ENCODE results near the gene RIMS1. TPM values are rescaled to one million over a fixed set of nuclear protein-coding genes. Genes with fewer than 3 reads are reported as not detected.
A peak's percentile ranks its signal among the peaks of the same experiment; 100 is the strongest.

The RIMS1 gene
- polyA plus RNA-seq (ENCODE audit: low read depth in 6 of 6), result not detected

DNA sequence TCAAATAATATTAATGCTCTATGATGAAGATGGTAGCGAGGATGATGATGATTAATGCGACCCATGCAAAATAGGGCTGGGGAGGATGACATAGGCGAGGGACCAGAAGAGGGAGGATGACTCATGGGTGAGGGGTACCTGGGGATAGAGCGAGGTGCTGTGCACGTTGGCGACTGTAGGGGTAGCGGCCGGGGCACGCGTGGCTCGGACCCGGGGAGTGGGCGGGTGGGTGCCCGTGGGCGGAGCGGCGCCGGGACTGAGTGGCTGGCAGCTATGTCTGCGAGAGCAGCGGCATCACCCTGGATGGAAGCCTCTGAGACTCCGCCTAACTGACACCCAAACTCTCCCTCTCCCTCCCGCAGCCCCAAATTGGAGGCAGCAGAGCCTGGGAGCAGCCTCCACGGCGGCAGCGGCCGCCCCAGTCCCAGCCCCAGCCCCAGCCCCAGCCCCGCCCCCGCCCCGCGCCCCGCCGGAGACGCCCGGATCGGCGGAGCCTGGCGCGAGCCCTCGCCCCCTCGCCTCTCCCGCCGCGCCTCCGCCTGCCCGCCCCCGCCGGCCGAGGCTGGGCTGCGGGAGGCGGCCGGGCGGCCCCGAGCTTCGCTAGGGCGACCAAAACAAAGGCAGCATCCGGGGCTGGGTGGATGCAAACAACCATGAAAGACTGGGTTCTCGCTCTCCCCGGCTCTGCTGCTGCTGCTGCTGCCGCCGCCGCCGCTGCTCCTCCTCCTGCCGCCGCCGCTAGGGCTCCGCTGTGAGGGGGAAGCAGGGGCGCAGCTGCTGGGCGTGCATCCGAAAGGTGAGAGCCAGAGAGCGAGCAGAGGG, at the start of gene RIMS1:
Gene RIMS1 (plus strand): TSS at position 367 of the 822 bp plus-strand sequence. CDS start 474 bp downstream, outside the sequence.
- Mint-ChIP-seq H3K4me3 (peak within 1 kb of the TSS in 7 of 8 donors; percentile 9 to 75 (median 68)), H3K27me3 (peaks cover 56 to 63% (median 63%) of the 10 kb centered on the region in 3 donors), H3K4me1 (peaks cover 9 to 17% (median 11%) of the 10 kb centered on the region in 3 donors), H3K36me3 (peaks cover 0 to 10% of the 10 kb centered on the region in 2 donors), H3K27ac (no peak within 1 kb of the TSS), H3K9me3 (peaks cover 0 to 9% (median 2%) of the 10 kb centered on the region in 7 donors)
- ATAC-seq (ENCODE audit: low read depth in 2 of 2), result peak; percentile 48 to 55
- peak; percentile 4 for DNase-seq

DNA sequence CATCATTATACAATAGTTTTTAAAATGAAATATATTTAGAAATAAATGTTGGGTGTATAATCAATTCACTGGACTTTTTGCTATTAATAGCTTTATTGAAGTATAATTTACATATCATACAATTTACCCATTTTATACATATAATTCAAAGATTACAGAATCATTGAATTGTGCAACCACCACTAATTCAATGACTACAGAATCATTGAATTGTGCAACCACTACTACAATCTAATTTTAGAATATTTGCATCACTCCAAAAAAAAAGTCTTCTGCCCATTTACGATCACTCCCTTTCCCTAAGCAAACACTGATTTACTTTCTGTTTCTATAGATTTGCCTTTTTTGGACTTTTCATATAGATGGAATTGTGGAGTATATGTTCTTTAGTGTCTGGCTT, 35.1 kb upstream of the RIMS1 start:
- peaks cover 0 to 8% (median 2%) of the 10 kb centered on the region in 7 donors for H3K9me3 Mint-ChIP-seq
- H3K4me3 Mint-ChIP-seq, result no peak overlapping the region
- DNase-seq, result no peak

GRCh38 chr6:71852948-71853347, 33.4 kb upstream of the RIMS1 start:
- DNase-seq (no peak), ATAC-seq (ENCODE audit: low read depth in 2 of 2) (no peak)
- no peaks in the 10 kb centered on the region for H3K4me1 Mint-ChIP-seq
- H3K36me3 Mint-ChIP-seq, result no peaks in the 10 kb centered on the region
- peaks cover 0 to 8% (median 2%) of the 10 kb centered on the region in 7 donors for H3K9me3 Mint-ChIP-seq
- H3K27ac Mint-ChIP-seq, result no peak overlapping the region
- no peak overlapping the region for H3K4me3 Mint-ChIP-seq
- H3K27me3 Mint-ChIP-seq, result peaks cover 0 to 7% (median 0%) of the 10 kb centered on the region in 3 donors

More for the DNA sequence above, 35.1 kb upstream of the RIMS1 start:
- Mint-ChIP-seq H3K27ac (no peak overlapping the region), H3K36me3 (no peaks in the 10 kb centered on the region), H3K4me1 (no peaks in the 10 kb centered on the region), H3K27me3 (peaks cover 0 to 13% (median 0%) of the 10 kb centered on the region in 3 donors)
- ATAC-seq (ENCODE audit: low read depth in 2 of 2), result no peak

GRCh38 chr6:71855406-71855805, 30.9 kb upstream of the RIMS1 start:
- H3K4me3 Mint-ChIP-seq, result no peak overlapping the region
- H3K4me1 Mint-ChIP-seq, result no peaks in the 10 kb centered on the region
- ATAC-seq (ENCODE audit: low read depth in 2 of 2), result no peak
- no peaks in the 10 kb centered on the region for H3K36me3 Mint-ChIP-seq
- H3K27ac Mint-ChIP-seq, result no peak overlapping the region
- no peaks in the 10 kb centered on the region for H3K27me3 Mint-ChIP-seq
- H3K9me3 Mint-ChIP-seq, result peaks cover 0 to 8% (median 2%) of the 10 kb centered on the region in 7 donors
- DNase-seq, result no peak

DNA sequence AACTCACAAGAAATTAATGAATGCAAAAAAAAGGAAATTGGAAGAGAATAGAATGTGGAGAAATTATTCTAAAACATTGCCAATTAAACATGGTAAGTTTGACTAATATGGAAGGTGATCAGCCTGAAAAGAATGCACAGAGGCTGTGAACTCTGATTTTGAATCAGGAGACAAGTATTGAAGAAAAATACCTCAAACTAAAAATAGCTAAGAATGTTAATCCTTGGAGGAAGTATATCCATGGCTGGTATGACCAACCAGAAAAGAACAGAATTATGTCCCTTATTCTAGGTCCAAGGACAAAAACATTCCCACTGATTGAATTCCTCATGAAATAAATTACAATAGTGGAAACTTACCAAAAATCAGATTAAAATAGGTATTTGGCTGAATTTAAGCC, 7.3 kb upstream of the RIMS1 start:
- Mint-ChIP-seq H3K4me3 (no peak overlapping the region), H3K9me3 (peaks cover 0 to 8% (median 2%) of the 10 kb centered on the region in 7 donors), H3K27me3 (peaks cover 14 to 16% (median 15%) of the 10 kb centered on the region in 3 donors), H3K27ac (no peak overlapping the region), H3K4me1 (no peaks in the 10 kb centered on the region), H3K36me3 (no peaks in the 10 kb centered on the region)
- DNase-seq (no peak), ATAC-seq (ENCODE audit: low read depth in 2 of 2) (no peak)

- Mint-ChIP-seq H3K27ac (no peak overlapping the region), H3K27me3 (peaks cover 55 to 63% (median 63%) of the 10 kb centered on the region in 3 donors), H3K4me1 (peaks cover 9 to 17% (median 11%) of the 10 kb centered on the region in 3 donors), H3K36me3 (peaks cover 0 to 10% of the 10 kb centered on the region in 2 donors), H3K9me3 (peaks cover 0 to 8% (median 2%) of the 10 kb centered on the region in 7 donors), H3K4me3 (peak overlapping the region in 7 of 8 donors; percentile 9 to 74 (median 36))
- DNase-seq (no peak), ATAC-seq (ENCODE audit: low read depth in 2 of 2) (no peak)
These were observed 825 bp downstream of the RIMS1 start for GRCh38 chr6:71887006-71887743.

GRCh38 chr6:71887744-71888230, 1.4 kb downstream of the RIMS1 start:
- peaks cover 0 to 10% of the 10 kb centered on the region in 2 donors for H3K36me3 Mint-ChIP-seq
- no peak overlapping the region for H3K27ac Mint-ChIP-seq
- peaks cover 0 to 8% (median 2%) of the 10 kb centered on the region in 7 donors for H3K9me3 Mint-ChIP-seq
- ATAC-seq (ENCODE audit: low read depth in 2 of 2), result no peak
- H3K4me3 Mint-ChIP-seq, result peak overlapping the region in 2 of 8 donors; percentile 36 to 69
- no peak for DNase-seq
- H3K27me3 Mint-ChIP-seq, result peaks cover 50 to 63% (median 63%) of the 10 kb centered on the region in 3 donors
- peaks cover 9 to 17% (median 11%) of the 10 kb centered on the region in 3 donors for H3K4me1 Mint-ChIP-seq

GRCh38 chr6:71888756-71889340, 2.5 kb downstream of the RIMS1 start:
- Mint-ChIP-seq H3K27ac (no peak overlapping the region), H3K36me3 (peaks cover 0 to 10% of the 10 kb centered on the region in 2 donors), H3K27me3 (peaks cover 46 to 59% (median 57%) of the 10 kb centered on the region in 3 donors), H3K9me3 (peaks cover 0 to 8% (median 2%) of the 10 kb centered on the region in 7 donors), H3K4me3 (peak overlapping the region in 2 of 8 donors; percentile 1 to 37), H3K4me1 (peaks cover 9 to 17% (median 12%) of the 10 kb centered on the region in 3 donors)
- DNase-seq (no peak), ATAC-seq (ENCODE audit: low read depth in 2 of 2) (no peak)

DNA sequence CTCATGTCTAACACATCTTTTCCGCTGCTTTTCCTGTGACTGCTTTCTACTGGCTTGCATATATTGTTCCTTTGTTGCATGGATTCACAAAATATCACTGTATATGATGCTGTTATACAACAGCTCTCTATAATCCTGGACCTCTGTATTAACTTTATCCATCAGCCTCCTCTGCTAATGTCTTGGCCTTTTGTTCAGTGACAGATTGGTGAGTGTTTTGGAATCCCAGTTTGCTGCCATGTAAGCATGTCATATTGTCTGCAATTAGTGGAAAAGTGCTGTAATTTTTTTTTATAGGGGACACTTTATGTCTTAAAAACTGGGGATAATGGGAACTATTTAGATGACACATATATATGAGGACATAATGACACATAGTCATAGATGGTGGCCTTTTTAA, 3.0 kb downstream of the RIMS1 start:
- DNase-seq, result no peak

GRCh38 chr6:71892641-71893040, 6.3 kb downstream of the RIMS1 start:
- DNase-seq (no peak), ATAC-seq (ENCODE audit: low read depth in 2 of 2) (no peak)
- Mint-ChIP-seq H3K36me3 (no peaks in the 10 kb centered on the region), H3K27ac (no peak overlapping the region), H3K4me1 (peaks cover 0 to 4% (median 0%) of the 10 kb centered on the region in 3 donors), H3K27me3 (peaks cover 21 to 26% (median 22%) of the 10 kb centered on the region in 3 donors), H3K9me3 (peaks cover 0 to 3% (median 0%) of the 10 kb centered on the region in 7 donors), H3K4me3 (no peak overlapping the region)

More for the DNA sequence above, 3.0 kb downstream of the RIMS1 start:
- Mint-ChIP-seq H3K4me1 (peaks cover 9 to 17% (median 15%) of the 10 kb centered on the region in 3 donors), H3K4me3 (no peak overlapping the region), H3K27me3 (peaks cover 45 to 53% (median 52%) of the 10 kb centered on the region in 3 donors), H3K27ac (no peak overlapping the region), H3K36me3 (peaks cover 0 to 10% of the 10 kb centered on the region in 2 donors), H3K9me3 (peaks cover 0 to 8% (median 2%) of the 10 kb centered on the region in 7 donors)
- no peak for ATAC-seq (ENCODE audit: low read depth in 2 of 2)

- Mint-ChIP-seq H3K4me3 (no peak overlapping the region), H3K27ac (no peak overlapping the region), H3K4me1 (no peaks in the 10 kb centered on the region), H3K27me3 (peaks cover 0 to 3% (median 0%) of the 10 kb centered on the region in 3 donors), H3K9me3 (peaks cover 0 to 2% (median 0%) of the 10 kb centered on the region in 7 donors), H3K36me3 (no peaks in the 10 kb centered on the region)
- ATAC-seq (ENCODE audit: low read depth in 2 of 2) (no peak), DNase-seq (no peak)
These were observed 14.3 kb downstream of the RIMS1 start for GRCh38 chr6:71900642-71901041.

DNA sequence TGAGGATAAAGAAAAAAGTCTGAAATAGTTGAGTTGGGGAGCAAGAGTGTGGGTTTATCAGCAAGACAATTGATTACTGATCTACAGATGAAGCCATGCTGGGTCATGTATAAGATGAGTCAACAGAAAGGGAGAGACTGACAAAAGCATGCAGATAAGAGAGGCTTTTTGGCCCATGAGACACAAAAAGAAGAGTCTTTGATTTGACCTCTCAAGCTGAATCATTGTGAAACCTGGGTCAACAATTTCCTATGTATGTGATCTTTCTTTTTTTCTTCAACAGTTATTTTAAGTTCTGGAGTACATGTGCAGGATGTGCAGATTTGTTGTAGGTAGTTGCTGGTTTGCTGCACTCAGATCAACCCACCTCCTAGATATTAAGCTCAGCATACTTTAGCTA, 15.9 kb downstream of the RIMS1 start:
- Mint-ChIP-seq H3K4me3 (no peak overlapping the region), H3K27ac (no peak overlapping the region), H3K9me3 (peaks cover 0 to 2% (median 0%) of the 10 kb centered on the region in 7 donors), H3K36me3 (no peaks in the 10 kb centered on the region), H3K4me1 (no peaks in the 10 kb centered on the region), H3K27me3 (no peaks in the 10 kb centered on the region)
- ATAC-seq (ENCODE audit: low read depth in 2 of 2) (no peak), DNase-seq (no peak)

DNA sequence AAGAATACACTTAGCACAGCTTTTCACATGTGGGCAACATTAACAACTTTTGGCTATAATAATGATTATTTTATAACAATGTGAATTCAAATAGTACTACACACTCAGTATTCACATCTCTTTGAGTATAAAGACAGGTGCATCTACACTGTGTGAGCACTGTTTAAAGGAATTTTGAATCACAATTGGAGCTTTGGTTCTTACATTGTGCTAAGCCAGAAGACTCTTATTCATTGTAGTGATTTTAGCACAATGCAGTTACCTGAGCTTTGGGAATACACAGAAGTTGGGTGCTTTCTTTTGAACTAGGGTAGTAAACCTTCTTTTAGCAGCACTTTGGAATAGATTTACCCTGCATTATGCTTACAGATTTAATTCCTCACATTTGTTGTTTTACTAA, 20.5 kb downstream of the RIMS1 start:
- Mint-ChIP-seq H3K27ac (no peak overlapping the region), H3K27me3 (no peaks in the 10 kb centered on the region)
- no peak for ATAC-seq (ENCODE audit: low read depth in 2 of 2)

More for the DNA sequence above, 20.5 kb downstream of the RIMS1 start:
- Mint-ChIP-seq H3K36me3 (no peaks in the 10 kb centered on the region), H3K4me1 (no peaks in the 10 kb centered on the region), H3K4me3 (no peak overlapping the region), H3K9me3 (peaks cover 0 to 5% (median 0%) of the 10 kb centered on the region in 7 donors)
- DNase-seq, result no peak

Data from naive B cell (primary cell).